HG03159 (cell line): ENCODE measurements around the gene CLPX.
"Not testable (repeated sequence)": the region's sequence is repeated elsewhere in the genome, so short reads cannot be mapped to it uniquely, and the experiment has no call there.

Source experiments
- ATAC-seq: cut with Tn5 transposase; IDR thresholded peaks from one replicate; pipeline ENCODE4 v1.9.1; 2021; ENCODE audit warnings: mild to moderate bottlenecking, moderate library complexity; ENCODE audit not compliant: unreplicated experiment

Gene CLPX

DNA sequence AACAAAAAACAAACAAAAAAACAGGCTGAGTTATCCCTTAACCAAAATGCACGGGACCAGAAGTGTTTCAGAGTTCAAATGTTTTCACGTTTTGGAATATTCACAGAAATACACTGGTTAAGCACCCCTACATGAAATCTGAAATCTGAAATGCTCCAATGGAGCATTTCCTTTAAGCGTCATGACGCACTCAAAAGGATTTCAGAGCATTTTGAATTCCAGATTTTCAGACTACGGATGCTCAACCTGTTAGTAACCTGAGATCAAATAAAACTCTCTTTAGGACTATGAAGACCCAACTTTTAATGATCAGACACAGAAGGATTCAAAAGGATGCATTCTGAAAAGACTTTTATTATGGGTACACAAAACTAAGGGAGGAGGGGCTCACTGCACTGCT is 9.6 kb downstream of the CLPX start:
- ATAC-seq, result no peak

GRCh38 chr15:65174509-65174908 is 10.6 kb downstream of the CLPX start:
- no peak for ATAC-seq

DNA sequence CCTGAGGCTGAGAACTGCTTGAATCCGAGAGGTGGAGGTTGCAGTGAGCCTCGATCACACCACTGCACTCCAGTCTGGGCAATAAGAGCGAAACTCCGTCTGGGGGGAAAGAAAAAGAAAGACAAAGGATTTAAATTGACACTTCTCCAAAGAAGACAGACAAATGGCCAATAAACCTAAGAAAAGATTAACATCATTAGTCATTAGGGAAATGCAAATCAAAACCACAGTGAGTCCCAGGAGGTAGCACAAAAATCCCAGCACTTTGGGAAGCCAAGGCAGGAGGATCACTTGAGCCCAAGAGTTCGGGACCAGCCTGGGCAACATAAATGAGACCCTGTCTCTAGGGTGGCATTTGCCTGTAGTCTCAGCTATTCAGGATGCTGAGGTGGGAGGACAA is 12.6 kb downstream of the CLPX start:
- no peak for ATAC-seq

GRCh38 chr15:65171428-65171827 is 13.7 kb downstream of the CLPX start:
- ATAC-seq, result no peak

- no peak for ATAC-seq
Measured at GRCh38 chr15:65165875-65166274, 19.3 kb downstream of the CLPX start.

GRCh38 chr15:65164139-65164538 is 21.0 kb downstream of the CLPX start:
- no peak for ATAC-seq

DNA sequence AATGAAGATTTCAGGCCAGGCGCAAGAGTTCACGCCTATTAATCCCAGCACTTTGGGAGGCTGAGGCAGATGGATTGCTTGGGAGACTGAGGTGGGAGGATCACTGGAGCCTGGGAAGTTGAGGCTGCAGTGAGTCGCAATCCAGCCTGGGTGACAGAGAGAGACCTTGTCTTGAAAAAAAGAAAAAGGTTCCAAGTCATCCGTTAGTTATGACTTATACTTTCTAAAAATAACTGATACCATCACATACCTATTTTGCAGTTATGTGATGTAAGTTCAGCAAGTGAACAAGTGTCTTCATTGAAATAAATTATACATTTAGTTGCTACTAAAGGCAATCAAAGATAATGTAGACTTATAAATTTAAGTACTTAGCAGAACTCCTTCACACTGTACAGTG is 22.1 kb downstream of the CLPX start:
- no peak for ATAC-seq

- ATAC-seq, result no peak
Measured at GRCh38 chr15:65156692-65157091, 28.4 kb downstream of the CLPX start.

DNA sequence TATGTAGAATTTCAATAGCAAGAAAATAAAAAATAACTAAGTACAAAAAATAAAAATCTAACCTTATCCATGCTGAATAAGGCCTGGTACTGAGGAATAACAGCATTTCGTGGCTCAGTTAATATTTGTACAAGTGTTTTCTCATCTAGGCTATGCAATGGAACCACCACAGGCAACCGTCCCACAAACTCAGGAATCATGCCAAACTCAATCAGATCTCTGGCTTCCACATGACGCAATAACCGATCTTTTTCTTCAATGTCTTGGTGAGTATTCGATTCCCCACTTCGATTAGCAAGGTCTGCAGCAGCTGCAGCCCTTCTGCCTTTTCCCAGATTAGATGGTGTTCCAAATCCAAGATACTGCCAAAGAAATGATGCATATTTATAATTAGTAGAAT is 30.4 kb downstream of the CLPX start:
- ATAC-seq, result no peak

GRCh38 chr15:65147902-65148301 is 37.2 kb downstream of the CLPX start:
- no peak for ATAC-seq

GRCh38 chr15:65146438-65146837 is 38.7 kb downstream of the CLPX start:
- no peak for ATAC-seq

DNA sequence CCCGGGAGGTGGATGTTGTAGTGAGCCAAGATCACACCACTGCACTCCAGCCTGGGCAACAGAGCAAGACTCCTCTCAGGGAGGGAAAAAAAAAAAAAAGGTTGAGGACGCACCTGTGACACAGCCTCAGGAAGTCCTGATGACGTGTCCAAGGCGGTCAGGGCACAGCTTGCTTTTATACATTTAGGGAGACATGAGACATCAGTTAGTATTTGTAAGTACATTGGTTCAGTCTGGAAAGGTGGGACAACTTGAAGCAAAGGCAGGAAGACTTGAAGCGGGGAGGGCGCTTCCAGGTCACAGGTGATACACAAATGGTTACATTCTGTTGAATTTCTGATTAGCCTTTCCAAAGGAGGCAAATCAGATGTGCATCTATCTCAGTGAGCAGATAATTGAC is 46.5 kb downstream of the CLPX start:
- ATAC-seq, result not testable (repeated sequence)

GRCh38 chr15:65137893-65138292 is 47.2 kb downstream of the CLPX start:
- not testable (repeated sequence) for ATAC-seq

DNA sequence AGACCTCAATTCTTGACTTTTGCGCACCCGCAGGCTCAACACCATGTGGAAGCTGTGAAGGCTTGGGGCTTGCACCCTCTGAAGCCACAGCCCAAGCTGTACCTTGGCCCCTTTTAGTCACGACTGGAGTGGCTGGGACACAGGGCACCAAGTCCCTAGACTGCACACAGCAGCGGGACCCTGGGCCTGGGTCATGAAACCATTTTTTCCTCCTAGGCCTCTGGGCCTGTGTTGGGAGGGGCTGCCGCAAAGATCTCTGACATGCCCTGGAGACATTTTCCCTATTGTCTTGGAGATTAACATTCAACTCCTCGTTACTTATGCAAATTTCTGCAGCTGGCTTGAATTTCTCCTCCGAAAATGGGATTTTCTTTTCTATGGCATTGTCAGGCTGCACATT is 48.1 kb downstream of the CLPX start:
- ATAC-seq, result not testable (repeated sequence)

DNA sequence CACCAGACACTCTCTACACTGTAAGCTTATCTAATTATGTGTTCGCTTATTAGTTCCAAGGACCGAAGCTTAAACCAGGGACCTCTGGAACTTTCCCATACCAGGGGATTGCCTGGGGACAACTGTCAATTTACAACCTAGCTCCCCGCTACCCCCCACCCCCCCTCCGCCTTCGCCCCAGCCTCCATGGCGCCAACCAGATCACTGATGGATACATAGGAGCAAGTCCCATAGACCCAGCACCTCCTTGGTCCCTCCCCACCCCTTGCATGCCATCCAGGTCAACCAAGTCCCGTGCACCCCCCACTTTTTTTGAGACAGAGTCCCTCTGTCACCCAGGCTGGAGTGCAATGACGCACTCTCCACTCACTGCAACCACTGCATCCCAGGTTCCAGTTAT is 50.6 kb downstream of the CLPX start:
- no peak for ATAC-seq

DNA sequence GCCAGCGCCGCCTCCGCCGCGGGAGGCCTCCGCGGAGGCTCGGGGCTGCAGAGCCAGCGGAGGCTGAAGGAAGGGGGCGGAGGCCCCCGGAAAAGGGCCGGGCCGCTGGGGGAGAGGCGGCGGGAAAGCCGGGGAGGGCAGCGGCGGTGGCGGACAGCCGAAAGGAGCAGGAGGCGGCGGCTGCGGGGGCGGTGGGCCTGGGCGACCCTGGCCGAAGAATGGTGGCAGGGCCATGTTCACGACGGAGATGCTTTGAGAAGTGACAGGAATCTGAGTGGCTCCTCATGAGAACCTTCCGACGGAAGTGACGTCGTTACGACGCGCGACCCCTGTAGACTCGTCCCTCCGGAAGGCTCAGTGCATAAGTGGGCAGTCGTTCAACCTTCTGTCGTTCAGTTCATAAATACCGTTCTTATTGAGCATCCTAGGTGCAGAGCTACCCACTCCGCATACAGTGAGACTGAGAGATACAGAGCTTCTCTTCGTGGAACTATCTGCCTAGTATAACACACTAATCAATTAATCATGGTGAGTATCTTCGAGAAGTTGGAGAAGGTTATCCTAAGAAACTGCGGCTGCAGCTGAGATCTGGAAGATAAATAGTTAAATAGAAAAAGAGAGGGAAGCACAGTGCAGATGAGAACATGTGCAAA is 51.5 kb downstream of the CLPX start, which contains the start of gene PDCD7:
TSS of gene PDCD7 (minus strand) at position 261 of the 653 bp plus-strand sequence. CDS start at position 234, 27 bp downstream.
- peak; percentile 84 for ATAC-seq

DNA sequence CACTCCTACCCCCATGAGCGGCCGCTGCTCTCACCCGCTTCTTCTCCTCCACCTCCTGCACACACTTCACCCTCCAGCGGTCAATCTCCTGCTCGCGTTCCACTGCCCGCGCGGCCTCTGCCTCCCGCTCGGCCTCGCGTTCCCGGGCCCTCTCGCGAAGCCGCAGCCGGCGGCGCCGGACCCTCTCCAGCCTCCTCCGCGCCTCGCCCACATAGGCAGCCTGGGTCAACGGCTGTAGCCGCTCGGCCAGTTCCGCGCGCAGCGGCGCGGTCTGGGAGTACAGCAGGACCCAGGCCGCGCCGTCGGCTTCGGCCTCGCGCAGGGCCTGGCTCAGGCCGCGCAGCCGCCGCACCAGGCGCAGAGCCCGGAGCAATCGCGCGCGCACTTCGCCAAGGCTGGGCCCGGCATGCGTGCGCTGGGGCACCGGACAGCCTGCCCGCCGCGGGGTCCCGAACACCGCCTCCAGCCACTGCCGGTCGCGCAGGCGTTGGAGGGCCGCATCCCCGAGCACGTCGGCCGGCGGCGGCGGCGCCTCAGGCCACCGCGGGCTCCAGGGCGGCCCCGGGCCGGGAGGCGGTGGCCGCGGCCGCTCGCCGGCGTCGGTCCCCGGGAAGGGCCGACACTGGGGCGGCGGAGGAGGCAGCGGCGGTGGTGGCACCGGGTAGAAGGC is 52.1 kb downstream of the CLPX start:
- ATAC-seq, result peak; percentile 49

DNA sequence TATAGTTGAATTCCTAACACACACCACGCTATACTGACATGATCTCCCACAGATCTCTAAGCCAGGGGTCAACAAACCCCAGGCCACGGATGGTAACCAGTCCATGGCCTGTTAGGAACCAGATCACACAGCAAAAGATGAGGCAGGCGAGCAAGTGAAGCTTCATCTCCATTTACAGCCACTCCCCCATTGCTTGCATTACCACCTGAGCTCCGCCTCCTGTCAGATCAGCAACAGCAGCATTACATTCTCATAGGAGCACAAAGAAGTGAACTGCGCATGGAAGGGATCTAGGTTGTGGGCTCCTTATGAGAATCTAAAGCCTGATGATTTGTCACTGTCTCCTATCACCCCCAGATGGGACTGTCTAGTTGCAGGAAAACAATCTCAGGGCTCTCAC is 54.2 kb downstream of the CLPX start:
- ATAC-seq, result no peak

DNA sequence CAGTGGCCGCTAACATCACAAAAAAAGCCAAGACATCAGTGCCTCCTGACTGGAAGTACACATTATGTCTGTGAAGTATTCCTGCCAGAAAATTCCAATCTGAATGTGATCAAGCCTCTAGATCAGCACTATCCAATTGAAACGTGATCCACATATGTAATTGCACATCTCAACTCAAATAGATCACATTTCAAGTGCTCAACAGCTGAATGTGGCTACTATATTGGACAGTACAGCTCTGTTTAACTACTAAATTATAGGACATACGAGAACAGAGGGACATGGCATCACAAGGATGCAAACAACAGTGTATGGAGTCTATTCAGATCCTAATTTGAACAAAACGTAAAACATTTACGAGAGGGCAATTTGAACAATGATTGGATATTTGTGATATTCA is 69.6 kb downstream of the CLPX start:
- ATAC-seq, result no peak

- ATAC-seq, result no peak
Measured at GRCh38 chr15:65115086-65115485, 70.1 kb downstream of the CLPX start, which contains the start of gene UBAP1L. Gene UBAP1L (minus strand): TSS chr15:65115200. CDS start chr15:65106215, 8,985 bp downstream.

DNA sequence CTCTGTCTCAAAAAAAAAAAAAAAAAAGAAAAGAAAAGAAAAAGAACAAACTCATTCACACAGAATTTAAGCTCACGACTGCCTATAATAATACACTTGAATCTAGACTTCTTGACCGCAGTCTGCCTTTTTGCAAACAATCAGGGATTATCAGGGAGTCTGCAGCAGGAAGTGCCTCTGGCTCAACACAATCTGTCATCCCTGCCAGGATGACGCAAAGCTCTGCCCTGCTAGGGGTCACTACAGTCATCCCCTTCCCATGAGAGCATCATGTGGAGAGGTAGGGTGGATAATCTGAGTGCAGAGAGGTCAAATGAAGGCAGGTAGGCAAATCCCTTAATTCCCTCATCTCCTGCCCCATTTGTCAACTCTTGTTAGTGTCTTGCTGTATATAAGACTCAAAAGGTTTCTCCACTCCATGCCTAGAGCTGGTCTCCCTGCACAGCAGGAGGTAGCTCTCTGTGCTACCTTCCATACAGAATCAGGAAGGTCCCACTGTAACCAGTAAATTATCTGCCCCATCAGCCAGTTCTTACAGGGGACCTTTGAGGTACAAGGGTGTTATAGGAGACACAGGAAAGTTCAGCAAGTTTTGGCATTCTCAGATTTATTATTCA is 74.4 kb downstream of the CLPX start:
- ATAC-seq, result no peak

DNA sequence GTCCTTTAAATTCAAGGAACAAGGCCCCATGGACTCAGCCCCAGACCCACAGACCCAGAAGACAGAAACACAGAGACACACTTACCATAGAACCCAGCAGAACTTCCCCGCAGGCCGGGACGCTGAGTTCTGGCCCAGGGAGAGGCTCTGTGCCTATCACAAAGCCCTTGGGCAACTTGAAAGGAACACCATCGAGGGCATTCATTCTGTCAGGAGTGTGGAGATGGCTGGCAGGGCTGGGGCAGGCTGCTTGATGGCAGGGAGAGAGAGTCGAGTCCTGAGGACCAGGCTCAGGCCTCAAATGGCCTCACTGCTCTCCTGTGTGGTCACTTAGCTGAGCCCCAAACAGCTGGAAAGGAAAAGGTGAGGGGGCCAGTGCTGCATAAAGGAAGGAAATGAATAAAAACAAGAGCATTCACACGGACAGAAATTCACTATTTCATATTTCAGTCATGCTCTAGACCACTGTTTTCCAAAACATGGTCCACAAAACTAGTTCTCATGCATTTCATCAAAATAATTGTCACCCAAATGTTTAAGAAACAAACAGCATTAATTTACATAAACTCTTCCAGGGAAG is 79.0 kb downstream of the CLPX start:
- ATAC-seq, result no peak
